CD14-positive monocyte (primary cell): ENCODE data around the gene HIGD2B. TPM values are rescaled to one million over a fixed set of nuclear protein-coding genes. Genes with fewer than 3 reads are reported as not detected.
"Not testable (repeated sequence)": the region's sequence is repeated elsewhere in the genome, so short reads cannot be mapped to it uniquely, and the experiment has no call there.

Experiments used
- DNase-seq, 3 donors: peaks; one replicate each; pipeline ENCODE4 v3.0.0-alpha.2; 2011 to 2022
- H2AFZ ChIP-seq: 2 replicates; pipeline ENCODE4 v1.6.0; 2012; ENCODE audit warnings: mild to moderate bottlenecking, low read depth, low read length, inconsistent platforms; ENCODE audit not compliant: insufficient read depth, poor library complexity, severe bottlenecking
- H3K27ac ChIP-seq, 2 donors: 1 replicate in 1 of 2; 2 replicates in 1 of 2; pipeline ENCODE4 v1.5.1; 2012 to 2013; ENCODE audit warnings: low read length in 2 of 2, control low read depth in 1 of 2, inconsistent platforms in 1 of 2, low read depth in 1 of 2, mild to moderate bottlenecking in 1 of 2
- H3K27me3 ChIP-seq, 2 donors: one replicate each; pipeline versions ENCODE4 v1.6.0 to v1.6.1; 2011 to 2013; ENCODE audit warnings: low read length in 2 of 2; ENCODE audit not compliant: control insufficient read depth in 2 of 2, insufficient read depth in 2 of 2
- H3K36me3 ChIP-seq, 2 donors: replicated peaks in 1 of 2; 1 replicate in 1 of 2; 2 replicates in 1 of 2; pipeline versions ENCODE4 v1.5.1 to v1.6.1; 2012 to 2013; ENCODE audit warnings: low read length in 2 of 2, control low read depth in 1 of 2, inconsistent platforms in 1 of 2, mild to moderate bottlenecking in 1 of 2; ENCODE audit not compliant: insufficient read depth in 2 of 2, control insufficient read depth in 1 of 2
- H3K4me1 ChIP-seq, 2 donors: 1 replicate in 1 of 2; 2 replicates in 1 of 2; pipeline versions ENCODE4 v1.5.1 to v1.6.1; 2012 to 2013; ENCODE audit warnings: low read length in 2 of 2, control low read depth in 1 of 2, inconsistent platforms in 1 of 2, mild to moderate bottlenecking in 1 of 2, moderate library complexity in 1 of 2; ENCODE audit not compliant: insufficient read depth in 2 of 2, control insufficient read depth in 1 of 2
- H3K4me2 ChIP-seq: replicated peaks from 2 replicates; pipeline ENCODE3; 2012; ENCODE audit warnings: low read length, moderate library complexity, mild to moderate bottlenecking; ENCODE audit not compliant: poor library complexity, severe bottlenecking; ENCODE audit errors: extremely low read depth
- H3K4me3 ChIP-seq, 3 experiments: fragments of 200-600 bp in 1 of 3; sonication (generic) in 1 of 3; replicated peaks in 1 of 3; 1 replicate in 2 of 3; 2 replicates in 1 of 3; pipeline ENCODE4 v1.5.1; 2011 to 2013; ENCODE audit warnings: low read length in 3 of 3, mild to moderate bottlenecking in 3 of 3, control low read depth in 2 of 3, low read depth in 2 of 3, inconsistent platforms in 1 of 3, moderate library complexity in 1 of 3
- H3K79me2 ChIP-seq: 2 replicates; pipeline ENCODE4 v1.6.0; 2012; ENCODE audit warnings: mild to moderate bottlenecking, control low read depth, inconsistent platforms, low read length, moderate library complexity; ENCODE audit not compliant: insufficient read depth
- H3K9ac ChIP-seq: 2 replicates; pipeline ENCODE4 v1.6.0; 2017; ENCODE audit warnings: low read length, mild to moderate bottlenecking; ENCODE audit not compliant: insufficient read depth, poor library complexity, severe bottlenecking
- H3K9me3 ChIP-seq, 2 donors: replicated peaks in 1 of 2; 1 replicate in 1 of 2; 2 replicates in 1 of 2; pipeline versions ENCODE4 v1.5.1 to v1.6.1; 2012 to 2013; ENCODE audit warnings: low read length in 2 of 2, control low read depth in 1 of 2; ENCODE audit not compliant: control insufficient read depth in 1 of 2, insufficient read depth in 1 of 2
- H4K20me1 ChIP-seq: 2 replicates; pipeline ENCODE4 v1.6.0; 2012; ENCODE audit warnings: mild to moderate bottlenecking, low read length, control low read depth, moderate library complexity; ENCODE audit not compliant: insufficient read depth
- H3K27ac Mint-ChIP-seq, 7 donors: one replicate each; pipeline ENCODE4 v1.8.0; 2020; ENCODE audit warnings: mild to moderate bottlenecking in 7 of 7, mixed read lengths in 7 of 7, moderate library complexity in 6 of 7, inconsistent platforms in 2 of 7
- H3K27me3 Mint-ChIP-seq, 3 donors: one replicate each; pipeline ENCODE4 v1.8.0; 2021 to 2022; ENCODE audit warnings: low read depth in 3 of 3, mild to moderate bottlenecking in 3 of 3, mixed read lengths in 3 of 3, moderate library complexity in 3 of 3, inconsistent platforms in 1 of 3
- H3K36me3 Mint-ChIP-seq, 2 donors: one replicate each; pipeline ENCODE4 v1.8.0; 2020; ENCODE audit warnings: mixed read lengths in 2 of 2, inconsistent platforms in 1 of 2, mild to moderate bottlenecking in 1 of 2
- H3K4me1 Mint-ChIP-seq: one replicate; pipeline ENCODE4 v1.8.0; 2020; ENCODE audit warnings: mild to moderate bottlenecking, mixed read lengths
- H3K4me3 Mint-ChIP-seq, 2 donors: one replicate each; pipeline ENCODE4 v1.8.0; 2020; ENCODE audit warnings: mild to moderate bottlenecking in 2 of 2, mixed read lengths in 2 of 2, moderate library complexity in 1 of 2
- H3K9me3 Mint-ChIP-seq, 7 donors: one replicate each; pipeline ENCODE4 v1.8.0; 2020 to 2022; ENCODE audit warnings: mixed read lengths in 7 of 7, mild to moderate bottlenecking in 6 of 7, moderate library complexity in 6 of 7, inconsistent platforms in 2 of 7
- WGBS: methylation state at CpG from one replicate; pipeline ENCODE4 v1.1.5; 2013; ENCODE audit warnings: missing lambda C conversion rate; ENCODE audit not compliant: insufficient coverage; 5-methylcytosine and 5-hydroxymethylcytosine counted together
- intact Hi-C, 2 donors: fragments of 100-400 bp; cut with micrococcal nuclease; formaldehyde crosslinking; loops; one replicate each; pipeline versions ENCODE4 v1.15.0 to v1.15.1; 2023
- polyA plus RNA-seq, 3 donors: library from polyadenylated mRNA; depleted of rRNA in 1 of 3; unstranded in 2 of 3; stranded (reverse) in 1 of 3; fragments of 300-500 nt in 2 of 3; fragments of >200 nt in 1 of 3; fragmentation: Illumina TruSeq in 2 of 3; gene quantifications; 1 replicate in 2 of 3; 2 replicates in 1 of 3; pipeline ENCODE4 v1.2.3, GENCODE V29; 2012 to 2021

HIGD2B gene
- polyA plus RNA-seq, 3 donors = not detected

- H3K36me3 ChIP-seq, H3K79me2 ChIP-seq, DNase-seq, H3K27ac ChIP-seq, H3K36me3 Mint-ChIP-seq, H3K9me3 ChIP-seq, H3K9ac ChIP-seq, H3K4me3 ChIP-seq, H3K4me1 ChIP-seq, H3K27me3 ChIP-seq, H3K4me2 ChIP-seq, H3K4me1 Mint-ChIP-seq, H4K20me1 ChIP-seq, H3K9me3 Mint-ChIP-seq, H3K4me3 Mint-ChIP-seq, H3K27ac Mint-ChIP-seq, H2AFZ ChIP-seq, H3K27me3 Mint-ChIP-seq, intact Hi-C loops: not testable (repeated sequence)
- no CpG with 5 or more reads among the region's 10 CpGs for WGBS
Measured at GRCh38 chr15:72661081-72661480, 24.9 kb downstream of the HIGD2B start.

GRCh38 chr15:72656014-72656413, 30.0 kb downstream of the HIGD2B start:
- H3K79me2 ChIP-seq, H3K4me1 Mint-ChIP-seq, DNase-seq, H3K36me3 ChIP-seq, H3K27me3 Mint-ChIP-seq, H3K9me3 ChIP-seq, H4K20me1 ChIP-seq, intact Hi-C loops, H3K27me3 ChIP-seq, H3K9me3 Mint-ChIP-seq, H3K9ac ChIP-seq, H3K4me2 ChIP-seq, H3K27ac ChIP-seq, H2AFZ ChIP-seq, H3K27ac Mint-ChIP-seq, H3K36me3 Mint-ChIP-seq, H3K4me1 ChIP-seq, H3K4me3 Mint-ChIP-seq, H3K4me3 ChIP-seq: not testable (repeated sequence)
- no CpG with 5 or more reads among the region's 3 CpGs for WGBS

- H3K4me2 ChIP-seq, DNase-seq, H3K9ac ChIP-seq, H2AFZ ChIP-seq, H3K9me3 Mint-ChIP-seq, H3K27ac Mint-ChIP-seq, intact Hi-C loops, H3K4me1 ChIP-seq, H3K4me3 Mint-ChIP-seq, H3K36me3 Mint-ChIP-seq, H3K4me3 ChIP-seq, H3K79me2 ChIP-seq, H4K20me1 ChIP-seq, H3K27ac ChIP-seq, H3K27me3 ChIP-seq, H3K9me3 ChIP-seq, H3K4me1 Mint-ChIP-seq, H3K27me3 Mint-ChIP-seq, H3K36me3 ChIP-seq: not testable (repeated sequence)
- no CpG with 5 or more reads among the region's 7 CpGs for whole genome bisulfite sequencing
Measured at GRCh38 chr15:72654397-72654796, 31.6 kb downstream of the HIGD2B start, which contains the start of gene GOLGA6B. Gene GOLGA6B (plus strand): TSS chr15:72654697. CDS start chr15:72654738, 41 bp downstream.

GRCh38 chr15:72648631-72649253, 37.2 kb downstream of the HIGD2B start:
- H3K4me1 ChIP-seq, DNase-seq, H3K9me3 ChIP-seq, H3K27me3 ChIP-seq, H2AFZ ChIP-seq, H3K9ac ChIP-seq, H3K4me3 Mint-ChIP-seq, intact Hi-C loops, H3K4me1 Mint-ChIP-seq, H3K9me3 Mint-ChIP-seq, H3K79me2 ChIP-seq, H3K4me2 ChIP-seq, H3K27me3 Mint-ChIP-seq, H3K4me3 ChIP-seq, H3K36me3 Mint-ChIP-seq, H4K20me1 ChIP-seq, H3K36me3 ChIP-seq, H3K27ac ChIP-seq, H3K27ac Mint-ChIP-seq: not testable (repeated sequence)
- 89% methylated on average over 6 of the region's 10 CpGs for WGBS
